HFFc6 (cell line): Measurements from ENCODE around the gene UBE4A. TPM values are rescaled to one million over a fixed set of nuclear protein-coding genes. Genes with fewer than 3 reads are reported as not detected.

ENCODE experiments used
- DNase-seq: peaks from one replicate; pipeline ENCODE4 v3.0.0-alpha.2; 2018
- H3K27ac Mint-ChIP-seq: 2 replicates; pipeline ENCODE4 v1.8.0; 2020; ENCODE audit warnings: mild to moderate bottlenecking, mixed read lengths
- H3K27me3 Mint-ChIP-seq: 2 replicates; pipeline ENCODE4 v1.8.0; 2021; ENCODE audit warnings: mild to moderate bottlenecking, moderate library complexity, mixed read lengths; ENCODE audit not compliant: insufficient read depth
- H3K36me3 Mint-ChIP-seq: 2 replicates; pipeline ENCODE4 v1.8.0; 2021; ENCODE audit warnings: low read depth, mixed read lengths
- H3K4me1 Mint-ChIP-seq: 2 replicates; pipeline ENCODE4 v1.8.0; 2020; ENCODE audit warnings: low read depth, mixed read lengths
- H3K4me3 Mint-ChIP-seq: 2 replicates; pipeline ENCODE4 v1.8.0; 2020; ENCODE audit warnings: mild to moderate bottlenecking, moderate library complexity, mixed read lengths
- H3K9me3 Mint-ChIP-seq: 2 replicates; pipeline ENCODE4 v1.8.0; 2020; ENCODE audit warnings: mild to moderate bottlenecking, mixed read lengths
- total RNA-seq, 6 experiments: library from RNA; stranded (reverse); fragmentation: NEBNext Ultra II Directional; extraction: Animal tissue kit (Norgen Biotek cat#: 25700); gene quantifications; 2 replicates in 1 of 6; 3 replicates in 5 of 6; pipeline ENCODE4 v1.2.3, GENCODE V29; 2021
- TF ChIP-seq, protein P1 (sequence below): fragments of 200-600 bp; sonication (generic); IDR thresholded peaks from 2 replicates; pipeline ENCODE4 v1.5.0; 2021; ENCODE audit warnings: antibody characterized with exemption, mild to moderate bottlenecking

The UBE4A gene
- total RNA-seq, 6 experiments from 2014 or later, result 46.2 to 62.7 (median 54.1) TPM

DNA sequence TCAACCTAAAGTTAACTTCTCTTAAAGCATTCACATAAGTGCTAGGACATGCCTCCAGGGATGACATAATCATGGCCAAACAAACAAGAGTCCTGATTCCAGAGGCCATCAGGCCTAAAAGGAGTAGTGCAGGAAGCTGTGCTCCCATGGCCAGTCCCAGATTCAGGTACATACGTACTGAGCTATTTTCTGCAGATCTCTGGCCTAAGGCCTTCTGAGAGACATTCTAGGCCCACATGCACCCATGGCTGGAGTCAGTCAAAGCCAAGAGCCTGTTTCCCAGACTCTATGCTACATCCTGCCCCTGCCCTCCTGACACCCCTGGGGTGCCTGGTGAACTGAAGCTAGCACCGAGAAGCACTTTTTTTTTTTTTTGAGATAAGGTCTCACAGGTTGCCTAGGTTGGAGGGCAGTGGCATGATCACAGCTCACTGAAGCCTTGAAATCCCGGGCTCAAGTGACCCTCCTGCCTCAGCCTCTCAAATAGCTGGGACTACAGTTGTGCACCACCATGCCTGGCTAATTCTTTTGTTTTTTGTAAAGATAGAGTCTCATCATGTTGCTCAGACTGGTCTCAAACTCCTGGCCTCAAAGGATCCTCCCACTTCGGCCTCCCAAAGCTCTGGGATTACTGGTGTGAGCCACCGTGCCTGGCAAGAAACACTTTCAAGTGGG, 17.4 kb upstream of the UBE4A start:
- DNase-seq, result no peak
- Mint-ChIP-seq H3K4me1 (no peaks in the 10 kb centered on the region), H3K36me3 (no peaks in the 10 kb centered on the region), H3K4me3 (no peak overlapping the region), H3K9me3 (no peaks in the 10 kb centered on the region), H3K27ac (no peak overlapping the region), H3K27me3 (peaks cover 31% of the 10 kb centered on the region)
- TF ChIP-seq, protein P1, sequence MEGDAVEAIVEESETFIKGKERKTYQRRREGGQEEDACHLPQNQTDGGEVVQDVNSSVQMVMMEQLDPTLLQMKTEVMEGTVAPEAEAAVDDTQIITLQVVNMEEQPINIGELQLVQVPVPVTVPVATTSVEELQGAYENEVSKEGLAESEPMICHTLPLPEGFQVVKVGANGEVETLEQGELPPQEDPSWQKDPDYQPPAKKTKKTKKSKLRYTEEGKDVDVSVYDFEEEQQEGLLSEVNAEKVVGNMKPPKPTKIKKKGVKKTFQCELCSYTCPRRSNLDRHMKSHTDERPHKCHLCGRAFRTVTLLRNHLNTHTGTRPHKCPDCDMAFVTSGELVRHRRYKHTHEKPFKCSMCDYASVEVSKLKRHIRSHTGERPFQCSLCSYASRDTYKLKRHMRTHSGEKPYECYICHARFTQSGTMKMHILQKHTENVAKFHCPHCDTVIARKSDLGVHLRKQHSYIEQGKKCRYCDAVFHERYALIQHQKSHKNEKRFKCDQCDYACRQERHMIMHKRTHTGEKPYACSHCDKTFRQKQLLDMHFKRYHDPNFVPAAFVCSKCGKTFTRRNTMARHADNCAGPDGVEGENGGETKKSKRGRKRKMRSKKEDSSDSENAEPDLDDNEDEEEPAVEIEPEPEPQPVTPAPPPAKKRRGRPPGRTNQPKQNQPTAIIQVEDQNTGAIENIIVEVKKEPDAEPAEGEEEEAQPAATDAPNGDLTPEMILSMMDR, result no peak

DNA sequence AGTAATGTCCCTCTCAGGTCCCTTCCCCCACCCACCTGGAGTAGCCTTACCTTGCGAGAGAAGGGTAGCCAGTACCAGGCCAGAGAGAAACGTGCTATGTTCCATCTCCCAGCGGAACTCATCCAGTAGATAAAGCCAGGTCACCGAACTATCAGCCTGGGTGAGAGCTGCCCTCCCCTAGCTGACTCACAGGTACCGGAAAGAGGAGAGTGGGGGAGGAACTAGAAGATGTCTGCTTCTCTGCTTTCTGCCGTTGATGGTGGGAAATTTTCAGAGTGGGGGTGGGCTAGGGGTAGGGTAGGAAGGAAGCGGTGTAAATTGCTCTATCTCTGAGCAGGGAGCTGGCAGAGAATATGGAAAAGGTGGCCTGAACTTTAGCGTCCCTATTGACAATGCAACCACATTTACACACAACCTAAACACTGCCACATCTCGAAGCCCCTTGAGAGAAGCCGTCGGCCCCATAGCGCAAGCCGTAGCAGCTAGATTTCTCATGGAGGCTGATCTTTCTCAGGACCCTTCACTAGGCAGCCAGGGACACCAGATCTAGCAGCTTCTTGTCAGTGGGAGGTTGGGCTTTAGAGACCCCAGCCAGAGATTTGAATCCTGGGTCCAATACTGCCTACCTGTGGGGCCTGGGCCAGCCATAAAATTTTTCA, 16.8 kb upstream of the UBE4A start, which contains the start of gene CD3D:
Gene CD3D, minus strand, starts transcription at position 203 of the 659 bp plus-strand sequence. Its CDS starts 98 bp downstream, at position 105.
- Mint-ChIP-seq H3K36me3 (no peaks in the 10 kb centered on the region), H3K27me3 (peaks cover 31% of the 10 kb centered on the region), H3K4me1 (no peaks in the 10 kb centered on the region), H3K27ac (no peak within 1 kb of the TSS), H3K9me3 (no peaks in the 10 kb centered on the region), H3K4me3 (no peak within 1 kb of the TSS)
- no peak for DNase-seq
- TF ChIP-seq, protein P1, result no peak

DNA sequence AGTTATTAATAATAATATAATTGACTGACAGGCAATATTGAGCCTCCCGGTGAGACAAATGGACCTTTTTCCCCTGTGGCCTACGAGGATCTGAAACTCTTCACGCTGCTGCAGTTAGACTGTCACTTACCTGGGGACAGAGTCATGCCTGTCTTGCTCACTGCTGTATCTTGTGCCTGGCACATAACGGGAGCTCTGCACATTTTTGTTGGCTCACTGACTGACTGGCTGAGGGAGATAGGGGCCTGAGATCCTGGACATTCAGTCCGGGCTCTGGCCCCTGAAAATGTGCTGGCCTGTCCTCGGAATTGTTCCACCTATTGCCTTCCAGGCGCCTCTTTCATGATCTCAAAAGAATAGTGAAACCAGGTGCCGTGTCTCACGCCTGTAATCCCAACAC, 16.2 kb upstream of the UBE4A start:
- DNase-seq, result no peak
- H3K4me1 Mint-ChIP-seq, result no peaks in the 10 kb centered on the region
- no peaks in the 10 kb centered on the region for H3K9me3 Mint-ChIP-seq
- TF ChIP-seq, protein P1, result no peak
- H3K4me3 Mint-ChIP-seq, result no peak overlapping the region
- peaks cover 31% of the 10 kb centered on the region for H3K27me3 Mint-ChIP-seq
- no peaks in the 10 kb centered on the region for H3K36me3 Mint-ChIP-seq
- no peak overlapping the region for H3K27ac Mint-ChIP-seq

DNA sequence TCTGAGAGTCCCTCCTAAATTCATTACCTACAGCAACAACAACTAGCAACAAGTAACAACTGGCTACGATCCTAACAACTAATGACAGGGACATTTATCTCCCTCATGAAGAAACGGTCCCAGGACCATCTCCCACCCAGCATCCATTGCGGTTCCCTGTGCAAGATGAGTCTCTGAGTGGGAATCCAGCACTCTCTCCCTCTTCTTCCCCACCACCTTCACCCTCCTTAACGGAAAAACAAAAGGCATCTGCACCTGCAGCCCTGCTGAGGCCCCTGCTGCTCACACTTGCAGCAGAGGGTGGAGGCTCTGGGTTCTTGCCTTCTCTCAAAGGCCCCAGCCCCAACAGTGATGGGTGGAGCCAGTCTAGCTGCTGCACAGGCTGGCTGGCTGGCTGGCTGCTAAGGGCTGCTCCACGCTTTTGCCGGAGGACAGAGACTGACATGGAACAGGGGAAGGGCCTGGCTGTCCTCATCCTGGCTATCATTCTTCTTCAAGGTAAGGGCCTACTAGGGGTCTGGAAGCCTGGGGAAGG, 15.4 kb upstream of the UBE4A start, which contains the start of gene CD3G:
Gene CD3G, plus strand, starts transcription at position 364 of the 535 bp plus-strand sequence. Its CDS starts 80 bp downstream, at position 444.
- H3K4me3 Mint-ChIP-seq, result no peak within 1 kb of the TSS
- H3K36me3 Mint-ChIP-seq, result no peaks in the 10 kb centered on the region
- H3K4me1 Mint-ChIP-seq, result no peaks in the 10 kb centered on the region
- H3K27ac Mint-ChIP-seq, result no peak within 1 kb of the TSS
- H3K9me3 Mint-ChIP-seq, result no peaks in the 10 kb centered on the region
- DNase-seq, result no peak
- TF ChIP-seq, protein P1, result no peak
- peaks cover 27% of the 10 kb centered on the region for H3K27me3 Mint-ChIP-seq

DNA sequence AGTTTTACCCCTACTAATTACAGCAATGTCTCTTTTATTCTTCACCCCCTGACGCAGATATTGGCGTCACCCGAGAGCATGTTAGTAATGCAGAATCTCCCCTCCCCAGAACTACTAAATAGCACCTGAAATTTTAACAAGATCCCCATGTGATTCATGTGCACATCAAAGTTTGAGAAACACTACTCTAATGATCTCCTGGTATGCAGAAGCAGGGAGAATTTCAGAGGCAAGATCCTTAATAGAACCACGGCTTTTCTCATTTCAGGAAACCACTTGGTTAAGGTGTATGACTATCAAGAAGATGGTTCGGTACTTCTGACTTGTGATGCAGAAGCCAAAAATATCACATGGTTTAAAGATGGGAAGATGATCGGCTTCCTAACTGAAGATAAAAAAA, 9.9 kb upstream of the UBE4A start:
- H3K4me3 Mint-ChIP-seq, result no peak overlapping the region
- H3K27ac Mint-ChIP-seq, result no peak overlapping the region
- H3K27me3 Mint-ChIP-seq, result peaks cover 24% of the 10 kb centered on the region
- H3K36me3 Mint-ChIP-seq, result no peaks in the 10 kb centered on the region
- no peaks in the 10 kb centered on the region for H3K9me3 Mint-ChIP-seq
- no peak for DNase-seq
- TF ChIP-seq, protein P1, result no peak
- no peaks in the 10 kb centered on the region for H3K4me1 Mint-ChIP-seq
